GM06990 (cell line): ENCODE results near the gene ERICH6.

Source experiments
- DNase-seq: peaks from one replicate; pipeline ENCODE4 v3.0.0-alpha.2; 2011; ENCODE audit not compliant: insufficient read length; ENCODE audit errors: extremely low read depth
- H3K27me3 ChIP-seq: replicated peaks from 2 replicates; pipeline ENCODE4 v1.6.0; 2011; ENCODE audit warnings: low read length; ENCODE audit not compliant: control insufficient read depth, insufficient read depth
- H3K36me3 ChIP-seq: 2 replicates; pipeline ENCODE4 v1.5.1; 2011; ENCODE audit warnings: low read length; ENCODE audit not compliant: control insufficient read depth, insufficient read depth
- H3K4me3 ChIP-seq: replicated peaks from 2 replicates; pipeline ENCODE4 v1.5.1; 2011; ENCODE audit warnings: low read depth, mild to moderate bottlenecking, control low read depth, low read length
- CTCF ChIP-seq: IDR thresholded peaks from 2 replicates; pipeline ENCODE4 v1.5.1; 2011; ENCODE audit warnings: low read length, control low read depth, mild to moderate bottlenecking, inconsistent platforms; ENCODE audit not compliant: insufficient read depth, poor library complexity, severe bottlenecking

Gene ERICH6

DNA sequence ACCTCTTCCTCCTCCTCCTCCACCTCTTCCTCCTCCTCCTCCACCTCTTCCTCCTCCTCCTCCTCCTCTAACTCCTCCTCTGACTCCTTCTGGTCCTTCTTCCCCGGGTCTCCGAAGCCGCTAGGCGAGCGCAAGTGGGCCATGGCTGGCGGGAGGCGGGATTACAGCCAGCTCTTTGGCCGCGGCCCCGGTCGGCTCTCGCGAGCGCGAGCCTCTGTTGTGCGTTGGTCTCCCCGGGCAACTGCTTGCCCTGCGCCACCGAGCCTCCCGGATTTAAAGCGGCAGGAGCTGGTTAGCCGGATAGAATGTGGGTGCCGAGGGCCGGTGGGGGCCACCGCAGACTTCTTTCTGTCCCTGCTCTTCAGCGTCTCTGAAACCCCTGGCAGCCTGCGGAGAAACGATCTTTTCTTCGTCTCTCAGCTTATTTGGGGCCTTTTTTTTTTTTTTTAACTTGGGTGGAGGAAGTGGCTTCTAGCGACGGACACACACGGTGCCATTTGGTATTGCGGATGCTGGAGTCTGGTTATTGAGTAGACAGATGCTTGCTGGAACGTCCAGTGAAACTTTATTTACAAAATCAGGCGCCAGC is at the start of gene ERICH6:
Gene ERICH6 (minus strand): TSS at position 165 of the 589 bp plus-strand sequence. CDS start 22 bp downstream, at position 143.
- Histone ChIP-seq H3K27me3 (no peaks in the 10 kb centered on the region), H3K36me3 (no peaks in the 10 kb centered on the region), H3K4me3 (peak within 1 kb of the TSS; percentile 71)
- peak; percentile 93 for DNase-seq
- no peak for TF ChIP-seq CTCF

- no peak for DNase-seq
- no peak overlapping the region for H3K4me3 ChIP-seq
- no peak for TF ChIP-seq CTCF
- peaks cover 8% of the 10 kb centered on the region for H3K36me3 ChIP-seq
- no peaks in the 10 kb centered on the region for H3K27me3 ChIP-seq
Observed at GRCh38 chr3:150751781-150752263, 48.1 kb upstream of the ERICH6 start.

- H3K4me3 ChIP-seq: no peak overlapping the region
- no peak for TF ChIP-seq CTCF
- no peaks in the 10 kb centered on the region for H3K27me3 ChIP-seq
- no peak for DNase-seq
- H3K36me3 ChIP-seq: peaks cover 6% of the 10 kb centered on the region
Observed at GRCh38 chr3:150749255-150749654, 45.5 kb upstream of the ERICH6 start.

DNA sequence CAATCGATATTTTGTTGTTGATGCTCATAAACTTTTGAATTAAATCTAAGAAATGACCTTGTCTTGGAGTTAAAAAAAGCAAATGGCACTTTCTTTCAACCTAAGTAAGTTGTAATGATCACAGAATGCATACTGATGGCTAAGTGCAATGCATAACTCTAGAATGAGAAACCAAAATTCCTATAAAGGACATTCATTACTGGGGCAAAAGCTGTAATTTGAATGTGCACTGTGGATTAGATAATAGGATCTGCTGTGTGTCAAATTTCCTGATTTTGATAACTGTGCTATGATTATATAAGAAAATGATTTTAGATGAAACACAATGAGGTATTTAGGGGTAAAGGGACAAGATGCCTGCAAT is 44.9 kb upstream of the ERICH6 start:
- H3K27me3 ChIP-seq: no peaks in the 10 kb centered on the region
- no peak for DNase-seq
- H3K36me3 ChIP-seq: peaks cover 6% of the 10 kb centered on the region
- H3K4me3 ChIP-seq: no peak overlapping the region
- TF ChIP-seq CTCF: no peak

GRCh38 chr3:150747886-150748683 is 44.4 kb upstream of the ERICH6 start:
- no peak overlapping the region for H3K4me3 ChIP-seq
- no peak for DNase-seq
- H3K27me3 ChIP-seq: no peaks in the 10 kb centered on the region
- H3K36me3 ChIP-seq: peaks cover 5% of the 10 kb centered on the region
- TF ChIP-seq CTCF: no peak
